Measurements from ENCODE around the gene RNF225. TPM values are rescaled to one million over a fixed set of nuclear protein-coding genes. Genes with fewer than 3 reads are reported as not detected.
"Not testable (repeated sequence)": the region's sequence is repeated elsewhere in the genome, so short reads cannot be mapped to it uniquely, and the experiment has no call there.

Gene RNF225
- total and polyA plus RNA-seq, 3 experiments from 2014 or later: 0.28 to 0.78 TPM; not detected in 1

DNA sequence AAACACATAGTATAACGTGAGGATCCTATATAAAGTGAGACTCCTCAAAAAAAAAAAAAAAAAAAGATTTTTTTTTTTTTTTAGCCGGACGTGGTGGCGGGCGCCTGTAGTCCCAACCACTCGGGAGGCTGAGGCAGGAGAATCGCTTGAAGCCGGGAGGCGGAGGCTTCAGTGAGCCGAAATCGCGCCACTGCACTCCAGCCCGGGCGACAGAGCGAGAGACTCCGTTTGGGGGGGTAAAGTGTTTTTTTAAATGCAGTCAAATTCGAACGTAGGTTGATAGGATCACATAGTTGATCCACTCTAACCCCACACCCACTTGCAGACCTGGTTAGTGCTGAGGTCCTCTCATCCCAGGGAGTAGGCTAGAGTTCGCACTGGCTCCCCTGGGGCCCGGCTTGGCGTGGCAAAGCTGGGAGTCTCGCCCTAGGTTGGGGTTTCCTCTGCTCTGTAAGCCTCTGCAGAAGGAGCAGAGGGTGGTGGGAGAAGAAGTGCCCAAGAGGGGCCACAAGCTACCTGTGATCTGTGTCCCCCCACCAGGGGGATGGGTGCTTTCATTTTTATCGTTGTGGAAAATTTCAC, 6.5 kb downstream of the RNF225 start:
- peak overlapping the region in 4 of 8 donors; percentile 26 to 95 (median 94) for H3K27ac Mint-ChIP-seq
- peaks cover 0 to 1% (median 0%) of the 10 kb centered on the region in 3 donors for H3K36me3 Mint-ChIP-seq
- no peaks in the 10 kb centered on the region for H3K9me3 Mint-ChIP-seq
- Histone ChIP-seq H3K27me3 (ENCODE audit: insufficient read depth, low read length, poor library complexity, severe bottlenecking) (no peaks in the 10 kb centered on the region), H3K4me1 (ENCODE audit: insufficient read depth, low read length) (peaks cover 16% of the 10 kb centered on the region), H3K4me3 (ENCODE audit: low read length) (peak overlapping the region; percentile 73), H3K27ac (ENCODE audit: low read depth, low read length) (peak overlapping the region; percentile 95), H3K9me3 (ENCODE audit: low read length) (no peaks in the 10 kb centered on the region), H3K36me3 (ENCODE audit: insufficient read depth, low read length) (no peaks in the 10 kb centered on the region)
- H3K4me3 Mint-ChIP-seq: peak overlapping the region in 5 of 7 donors; percentile 88 to 94 (median 89)
- H3K27me3 Mint-ChIP-seq: peaks cover 10 to 11% of the 10 kb centered on the region in 2 donors
- DNase-seq: peak in 1 of 5 donors; percentile 16
- ChIA-PET CTCF (no interaction called here), POLR2A (no interaction called here)
- H3K4me1 Mint-ChIP-seq: peaks cover 13 to 28% (median 15%) of the 10 kb centered on the region in 3 donors

DNA sequence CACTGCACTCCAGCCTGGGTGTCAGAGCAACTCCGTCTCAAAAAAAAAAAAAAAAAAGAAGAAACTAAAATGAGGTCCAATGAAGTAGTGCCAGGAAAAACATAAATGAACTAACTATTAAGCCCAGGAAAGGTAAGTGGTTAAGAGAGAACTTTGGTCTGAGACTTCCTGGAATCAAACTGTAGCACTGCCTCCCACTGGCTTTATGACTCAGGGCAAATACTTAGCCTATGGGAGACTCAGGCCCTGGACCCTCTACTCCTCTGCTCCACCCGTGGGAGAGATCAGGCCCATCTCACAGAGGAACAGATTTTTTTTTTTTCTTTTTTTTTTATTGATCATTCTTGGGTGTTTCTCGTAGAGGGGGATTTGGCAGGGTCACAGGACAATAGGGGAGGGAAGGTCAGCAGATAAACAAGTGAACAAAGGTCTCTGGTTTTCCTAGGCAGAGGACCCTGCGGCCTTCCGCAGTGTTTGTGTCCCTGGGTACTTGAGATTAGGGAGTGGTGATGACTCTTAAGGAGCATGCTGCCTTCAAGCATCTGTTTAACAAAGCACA, 8.5 kb downstream of the RNF225 start:
- H3K36me3 ChIP-seq (ENCODE audit: insufficient read depth, low read length); H3K9me3 ChIP-seq (ENCODE audit: low read length); CTCF ChIA-PET; H3K9me3 Mint-ChIP-seq; DNase-seq; H3K36me3 Mint-ChIP-seq; H3K27me3 ChIP-seq (ENCODE audit: insufficient read depth, low read length, poor library complexity, severe bottlenecking); H3K27ac ChIP-seq (ENCODE audit: low read depth, low read length); H3K27me3 Mint-ChIP-seq; H3K4me3 ChIP-seq (ENCODE audit: low read length): not testable (repeated sequence)
- Mint-ChIP-seq H3K27ac (peak overlapping the region in 2 of 8 donors; percentile 66 to 83), H3K4me1 (peaks cover 29 to 46% (median 30%) of the 10 kb centered on the region in 3 donors), H3K4me3 (peak overlapping the region in 1 of 7 donors; percentile 70)
- peaks cover 26% of the 10 kb centered on the region for H3K4me1 ChIP-seq (ENCODE audit: insufficient read depth, low read length)
- POLR2A ChIA-PET: interaction anchor here (0.7 kb wide), 1 partner anchor 47 kb away, joined by 8 read pairs; the partner anchor contains the start of gene ZNF324B

DNA sequence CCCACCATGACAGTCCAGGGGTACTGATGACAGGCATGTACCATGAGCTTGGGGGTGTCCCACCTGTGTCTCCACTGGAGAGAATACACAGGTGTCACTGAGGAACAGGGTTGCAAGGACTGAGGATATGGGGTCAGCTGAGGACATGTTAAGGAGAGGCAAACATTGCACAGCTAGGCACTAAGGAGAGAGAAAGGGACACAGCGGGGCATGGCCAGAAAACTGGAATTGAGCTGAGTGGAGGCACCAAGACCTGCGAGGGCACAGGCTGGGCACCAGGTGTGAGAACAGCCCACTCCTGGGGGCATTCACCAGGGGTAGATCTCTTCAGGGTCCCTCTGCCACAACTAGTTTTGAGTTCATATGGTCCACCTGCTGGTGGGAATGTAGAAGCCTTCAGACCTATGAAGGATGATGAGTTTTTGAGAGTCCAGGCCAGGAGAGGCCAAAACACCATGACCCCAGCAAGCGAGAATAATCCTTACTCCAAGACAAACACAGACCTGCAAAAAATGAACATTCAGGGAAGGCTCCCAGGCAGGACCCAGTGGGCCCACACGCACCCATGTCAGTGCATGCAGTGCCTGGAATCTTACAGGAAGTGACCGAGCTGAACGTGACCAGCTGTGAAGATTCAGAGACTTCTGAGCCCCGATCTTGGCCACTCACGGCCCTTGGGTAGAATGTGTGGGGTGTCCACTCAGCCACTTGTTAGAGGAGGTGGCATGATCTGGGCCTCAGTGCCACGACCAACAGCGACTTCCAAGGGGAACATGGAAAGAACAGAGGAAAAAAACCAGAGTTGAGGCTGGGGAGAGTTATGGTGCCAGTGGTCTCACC, 11.6 kb downstream of the RNF225 start:
- no peaks in the 10 kb centered on the region for H3K9me3 ChIP-seq (ENCODE audit: low read length)
- H3K4me1 ChIP-seq (ENCODE audit: insufficient read depth, low read length): peaks cover 20% of the 10 kb centered on the region
- peak overlapping the region; percentile 84 to 98 (median 96) for H3K27ac Mint-ChIP-seq
- peaks cover 29 to 42% (median 35%) of the 10 kb centered on the region in 3 donors for H3K4me1 Mint-ChIP-seq
- CTCF ChIA-PET: no interaction called here
- no peaks in the 10 kb centered on the region for H3K9me3 Mint-ChIP-seq
- H3K36me3 Mint-ChIP-seq: peaks cover 0 to 4% (median 0%) of the 10 kb centered on the region in 3 donors
- POLR2A ChIA-PET: interaction anchor here (0.5 to 1.1 kb wide), 3 partner anchors 45 to 168 kb away, joined by 3 to 4 read pairs (median 3); partner anchors contain the start of gene ZNF324B
- H3K4me3 ChIP-seq (ENCODE audit: low read length): peak overlapping the region; percentile 94
- H3K27me3 Mint-ChIP-seq: no peaks in the 10 kb centered on the region
- H3K27me3 ChIP-seq (ENCODE audit: insufficient read depth, low read length, poor library complexity, severe bottlenecking): no peaks in the 10 kb centered on the region
- peak overlapping the region; percentile 94 to 97 (median 96) for H3K4me3 Mint-ChIP-seq
- peak overlapping the region; percentile 93 for H3K27ac ChIP-seq (ENCODE audit: low read depth, low read length)
- DNase-seq: no peak
- no peaks in the 10 kb centered on the region for H3K36me3 ChIP-seq (ENCODE audit: insufficient read depth, low read length)

DNA sequence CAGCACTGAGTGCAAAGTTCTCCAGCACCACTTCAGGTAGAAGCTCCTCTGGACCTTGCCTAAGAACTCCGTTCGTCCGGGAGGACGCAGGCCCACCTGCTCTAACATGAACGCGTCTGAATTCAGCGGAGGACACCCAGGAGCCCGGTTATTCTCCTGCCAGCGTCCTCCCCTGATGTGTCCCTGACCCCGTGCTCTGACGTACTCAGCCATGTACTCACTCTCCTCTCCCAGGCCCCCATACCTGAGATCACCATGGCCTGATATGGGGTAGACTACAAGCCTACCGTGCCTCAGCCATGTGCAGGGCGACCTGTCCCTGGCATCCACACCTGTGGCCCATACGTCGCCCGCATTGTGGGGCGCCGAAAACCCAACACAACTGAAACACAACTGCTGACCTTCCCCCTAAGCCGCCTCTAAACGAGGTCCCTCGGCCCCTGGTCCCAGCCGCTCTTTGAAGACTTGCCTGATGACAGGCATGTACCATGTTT, 12.2 kb downstream of the RNF225 start:
- POLR2A ChIA-PET: interaction anchor here (0.5 to 1.6 kb wide), 7 partner anchors 26 to 167 kb away, joined by 3 to 10 read pairs (median 3); partner anchors contain the start of genes ZNF132, ZNF324B, ZNF497 and ZNF837
- peaks cover 29 to 42% (median 35%) of the 10 kb centered on the region in 3 donors for H3K4me1 Mint-ChIP-seq
- no peaks in the 10 kb centered on the region for H3K9me3 Mint-ChIP-seq
- H3K27me3 Mint-ChIP-seq: no peaks in the 10 kb centered on the region
- Histone ChIP-seq H3K4me3 (ENCODE audit: low read length) (peak overlapping the region; percentile 94), H3K27ac (ENCODE audit: low read depth, low read length) (peak overlapping the region; percentile 93), H3K27me3 (ENCODE audit: insufficient read depth, low read length, poor library complexity, severe bottlenecking) (no peaks in the 10 kb centered on the region), H3K36me3 (ENCODE audit: insufficient read depth, low read length) (no peaks in the 10 kb centered on the region), H3K9me3 (ENCODE audit: low read length) (no peaks in the 10 kb centered on the region), H3K4me1 (ENCODE audit: insufficient read depth, low read length) (peaks cover 18% of the 10 kb centered on the region)
- peak overlapping the region; percentile 94 to 97 (median 96) for H3K4me3 Mint-ChIP-seq
- peak overlapping the region; percentile 94 to 98 (median 96) for H3K27ac Mint-ChIP-seq
- no peak for DNase-seq
- H3K36me3 Mint-ChIP-seq: peaks cover 0 to 7% (median 0%) of the 10 kb centered on the region in 3 donors
- CTCF ChIA-PET: no interaction called here

DNA sequence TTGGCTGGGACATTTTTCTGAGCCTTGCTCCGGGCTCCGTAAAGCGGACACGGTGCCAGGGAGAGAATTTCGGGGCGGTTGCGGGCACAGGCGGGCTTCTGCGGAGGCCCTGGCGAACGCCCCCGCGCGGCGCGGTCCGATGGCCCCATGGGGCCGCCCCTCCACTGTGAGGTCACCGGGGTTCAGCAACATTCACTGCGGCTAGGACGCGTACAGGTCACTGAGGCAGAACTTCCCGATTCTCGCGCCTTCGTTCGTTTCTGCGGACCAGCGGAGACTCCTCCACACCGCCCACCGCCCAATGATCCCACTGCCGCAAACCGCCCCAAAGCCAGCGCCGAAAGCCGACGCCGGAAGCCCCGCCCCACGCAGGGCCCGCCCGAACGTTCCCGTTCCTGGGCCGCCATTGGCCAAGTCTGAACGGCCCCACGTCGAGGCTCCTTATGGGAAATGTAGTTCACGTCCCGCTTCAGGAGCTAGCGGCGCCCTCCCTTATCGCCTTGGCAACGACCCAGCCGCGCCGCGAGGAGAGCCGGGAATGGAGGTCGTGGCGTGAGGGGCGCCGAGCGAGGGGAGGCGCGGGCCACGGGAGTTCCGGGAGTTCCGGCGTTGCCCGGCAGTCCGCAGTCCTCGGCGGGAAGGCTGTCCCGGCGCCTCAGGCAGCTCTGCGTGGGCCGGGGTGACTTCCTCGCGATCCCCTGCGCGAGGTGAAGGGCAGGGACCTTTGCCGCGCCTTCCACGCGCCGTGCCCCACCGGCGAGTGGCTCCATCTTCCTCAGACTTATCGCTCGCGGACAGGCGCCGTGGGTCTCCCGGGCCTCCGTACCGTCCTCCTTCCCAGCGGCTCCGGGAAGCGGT, 12.9 kb downstream of the RNF225 start, which contains the start of gene ZNF584:
Gene ZNF584 (plus strand): TSS at position 498 of the 858 bp plus-strand sequence. CDS start 499 bp downstream, outside the sequence.
- peak within 1 kb of the TSS; percentile 94 for H3K4me3 ChIP-seq (ENCODE audit: low read length)
- H3K27ac ChIP-seq (ENCODE audit: low read depth, low read length): peak within 1 kb of the TSS; percentile 93
- H3K27me3 ChIP-seq (ENCODE audit: insufficient read depth, low read length, poor library complexity, severe bottlenecking): no peaks in the 10 kb centered on the region
- no peaks in the 10 kb centered on the region for H3K27me3 Mint-ChIP-seq
- DNase-seq: peak; percentile 90 to 95 (median 91)
- H3K4me1 Mint-ChIP-seq: peaks cover 29 to 38% (median 35%) of the 10 kb centered on the region in 3 donors
- H3K36me3 Mint-ChIP-seq: peaks cover 0 to 7% (median 0%) of the 10 kb centered on the region in 3 donors
- H3K36me3 ChIP-seq (ENCODE audit: insufficient read depth, low read length): no peaks in the 10 kb centered on the region
- H3K4me3 Mint-ChIP-seq: peak within 1 kb of the TSS; percentile 94 to 97 (median 96)
- H3K9me3 Mint-ChIP-seq: no peaks in the 10 kb centered on the region
- peak within 1 kb of the TSS; percentile 94 to 98 (median 96) for H3K27ac Mint-ChIP-seq
- CTCF ChIA-PET: interaction anchor here (0.8 to 1.0 kb wide), 3 partner anchors 11 to 104 kb away, joined by 3 to 4 read pairs (median 3); no protein-coding TSS in a partner anchor
- peaks cover 18% of the 10 kb centered on the region for H3K4me1 ChIP-seq (ENCODE audit: insufficient read depth, low read length)
- POLR2A ChIA-PET: interaction anchor here (0.5 to 1.6 kb wide), 10 partner anchors 27 to 494 kb away, joined by 3 to 10 read pairs (median 3); partner anchors contain the start of genes ZNF132, ZNF324B, ZNF497 and ZNF8
- H3K9me3 ChIP-seq (ENCODE audit: low read length): no peaks in the 10 kb centered on the region

DNA sequence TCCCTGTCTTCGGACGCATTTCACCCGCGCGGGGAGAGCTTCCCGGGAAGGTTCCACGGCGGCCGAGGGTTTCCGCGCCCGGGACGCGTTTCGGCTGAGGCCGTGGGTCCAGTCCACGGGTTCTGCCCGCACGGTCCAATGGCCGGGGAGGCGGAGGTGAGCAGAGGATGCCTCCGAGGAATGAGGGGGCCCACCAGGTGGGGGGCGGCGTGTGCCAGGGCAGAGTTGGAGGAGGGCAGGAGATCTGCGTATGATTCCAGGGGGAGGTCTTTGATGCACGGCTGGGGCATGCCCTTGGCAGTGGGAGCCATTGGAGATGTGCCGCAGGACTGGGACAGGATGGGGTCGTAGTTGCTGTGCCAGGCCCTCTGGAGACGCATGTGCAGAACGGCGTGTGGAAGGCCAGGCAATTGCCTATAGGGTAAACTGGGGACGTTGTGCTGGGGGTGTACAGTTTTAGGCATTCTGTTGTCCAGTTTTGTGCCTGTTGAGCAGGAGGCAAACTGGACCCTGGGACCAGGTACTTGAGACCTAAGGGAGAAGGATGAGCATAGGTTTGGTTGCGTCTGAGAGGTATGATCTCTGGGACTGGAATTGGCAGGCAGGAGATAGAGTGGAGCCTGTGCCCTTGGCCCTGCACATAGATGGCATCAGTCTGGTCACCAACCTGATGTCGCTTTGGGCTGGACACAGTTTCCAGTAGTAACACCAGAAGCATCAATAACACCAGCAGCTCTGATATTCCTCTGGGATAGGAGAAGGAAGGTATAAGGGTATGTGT, 13.7 kb downstream of the RNF225 start:
- peaks cover 29 to 38% (median 35%) of the 10 kb centered on the region in 3 donors for H3K4me1 Mint-ChIP-seq
- POLR2A ChIA-PET: interaction anchor here (0.5 to 1.6 kb wide), 6 partner anchors 31 to 495 kb away, joined by 3 to 10 read pairs (median 3); partner anchors contain the start of genes ZNF132, ZNF497, ZNF8 and ZSCAN22
- H3K4me3 ChIP-seq (ENCODE audit: low read length): peak overlapping the region; percentile 94

More for the DNA sequence above, 13.7 kb downstream of the RNF225 start:
- Mint-ChIP-seq H3K27ac (peak overlapping the region; percentile 40 to 96 (median 76)), H3K4me3 (peak overlapping the region; percentile 94 to 97 (median 96)), H3K9me3 (no peaks in the 10 kb centered on the region), H3K27me3 (no peaks in the 10 kb centered on the region), H3K36me3 (peaks cover 0 to 7% (median 0%) of the 10 kb centered on the region in 3 donors)
- Histone ChIP-seq H3K4me1 (ENCODE audit: insufficient read depth, low read length) (peaks cover 18% of the 10 kb centered on the region), H3K36me3 (ENCODE audit: insufficient read depth, low read length) (no peaks in the 10 kb centered on the region), H3K9me3 (ENCODE audit: low read length) (no peaks in the 10 kb centered on the region), H3K27me3 (ENCODE audit: insufficient read depth, low read length, poor library complexity, severe bottlenecking) (no peaks in the 10 kb centered on the region), H3K27ac (ENCODE audit: low read depth, low read length) (peak overlapping the region; percentile 93)
- no peak for DNase-seq
- CTCF ChIA-PET: interaction anchor here (0.9 to 1.0 kb wide), 2 partner anchors 10 to 104 kb away, joined by 3 to 4 read pairs; no protein-coding TSS in a partner anchor

Data from CD8-positive, alpha-beta memory T cell (primary cell).